ENCODE measurements around the gene FHL2.
"Not testable (repeated sequence)": the region's sequence is repeated elsewhere in the genome, so short reads cannot be mapped to it uniquely, and the experiment has no call there.

Gene FHL2, protein sequence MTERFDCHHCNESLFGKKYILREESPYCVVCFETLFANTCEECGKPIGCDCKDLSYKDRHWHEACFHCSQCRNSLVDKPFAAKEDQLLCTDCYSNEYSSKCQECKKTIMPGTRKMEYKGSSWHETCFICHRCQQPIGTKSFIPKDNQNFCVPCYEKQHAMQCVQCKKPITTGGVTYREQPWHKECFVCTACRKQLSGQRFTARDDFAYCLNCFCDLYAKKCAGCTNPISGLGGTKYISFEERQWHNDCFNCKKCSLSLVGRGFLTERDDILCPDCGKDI

GRCh38 chr2:105398336-105399206 is at the start of gene FHL2:
FHL2 (minus strand) TSS chr2:105399051; CDS start chr2:105386516, 12,535 bp downstream.
- peak; percentile 86 for DNase-seq

DNA sequence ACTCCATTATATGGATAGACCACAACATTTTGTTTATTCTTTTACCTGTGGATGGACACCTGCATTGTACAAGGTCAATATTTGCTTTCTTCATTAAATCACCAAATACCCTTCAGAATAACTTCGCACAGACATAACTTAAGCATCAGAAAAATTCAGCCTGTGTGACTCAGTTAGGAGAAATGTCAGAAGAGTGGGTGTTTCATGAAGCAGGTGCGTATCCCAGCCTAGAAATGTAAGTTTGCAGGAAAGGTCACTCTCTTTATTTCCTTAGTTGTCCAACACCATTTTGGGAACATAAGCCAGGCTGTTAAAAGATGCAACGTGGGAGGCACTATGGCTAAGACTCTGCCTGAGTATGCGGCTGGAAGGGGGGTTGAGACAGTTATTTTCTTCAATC is 48.6 kb upstream of the FHL2 start:
- no peak for DNase-seq

- no peak for DNase-seq
Observed at GRCh38 chr2:105446501-105446900, 47.6 kb upstream of the FHL2 start.

- no peak for DNase-seq
Observed at GRCh38 chr2:105445976-105446375, 47.1 kb upstream of the FHL2 start.

DNA sequence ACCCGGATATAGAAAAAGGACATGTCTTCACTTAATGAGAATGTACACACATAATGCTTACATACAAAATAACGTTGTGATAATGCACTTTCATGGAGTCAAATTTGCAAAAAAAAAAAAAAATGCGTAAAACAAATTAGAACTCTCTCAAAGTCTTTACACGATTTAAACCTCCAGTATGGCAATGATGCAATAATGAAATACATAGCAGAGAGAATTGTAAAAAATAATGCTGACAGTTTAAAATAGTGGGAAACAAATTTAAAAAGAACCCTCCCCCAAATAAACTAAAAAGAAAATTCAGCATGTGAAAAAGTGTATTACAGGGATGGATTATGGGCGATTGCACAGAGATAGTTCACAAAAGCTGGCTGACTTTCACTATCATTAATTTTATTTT is 46.6 kb upstream of the FHL2 start:
- DNase-seq = no peak

- no peak for DNase-seq
Observed at GRCh38 chr2:105443617-105444598, 45.1 kb upstream of the FHL2 start.

- DNase-seq = no peak
Observed at GRCh38 chr2:105442721-105443120, 43.9 kb upstream of the FHL2 start.

GRCh38 chr2:105442056-105442455 is 43.2 kb upstream of the FHL2 start:
- no peak for DNase-seq

DNA sequence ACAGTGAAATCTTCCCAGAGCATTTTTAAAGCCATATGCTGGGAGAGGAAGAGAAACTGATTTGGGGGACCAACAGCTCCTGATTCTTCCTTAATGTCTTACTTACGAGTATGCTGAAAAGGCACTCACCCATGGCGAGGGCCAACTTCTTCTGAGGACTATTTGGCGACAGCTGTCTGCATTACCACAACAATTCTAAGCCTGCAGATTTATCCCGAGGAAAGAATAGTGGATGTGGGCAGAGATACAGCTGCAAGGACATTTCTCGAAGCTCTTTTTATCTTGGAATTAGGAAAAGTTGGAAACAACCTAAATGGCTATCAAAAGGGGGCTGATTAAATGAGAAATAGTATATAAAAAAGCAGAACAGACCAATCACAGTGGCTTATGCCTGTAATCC is 40.3 kb upstream of the FHL2 start:
- DNase-seq = no peak

GRCh38 chr2:105438104-105438929 is 39.5 kb upstream of the FHL2 start:
- DNase-seq = no peak

DNA sequence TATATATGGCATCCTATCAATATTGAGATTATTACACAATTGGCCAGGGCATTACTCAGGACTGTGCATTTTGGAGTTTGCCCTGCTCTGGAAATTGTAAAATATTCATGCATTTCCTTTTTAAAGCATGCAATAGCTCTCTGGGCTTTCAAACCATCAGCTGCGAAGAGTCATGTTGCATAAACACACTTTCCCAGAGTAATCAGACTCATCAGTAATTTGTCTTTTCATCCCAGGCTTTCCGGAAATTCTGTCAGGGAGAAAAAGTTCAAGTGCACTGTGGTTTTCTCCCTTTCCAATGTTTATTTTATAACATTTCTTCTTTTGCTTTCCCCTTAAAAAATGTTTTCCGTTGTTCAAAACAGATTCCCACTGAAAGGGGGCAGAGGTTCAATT is 38.9 kb upstream of the FHL2 start:
- no peak for DNase-seq

DNA sequence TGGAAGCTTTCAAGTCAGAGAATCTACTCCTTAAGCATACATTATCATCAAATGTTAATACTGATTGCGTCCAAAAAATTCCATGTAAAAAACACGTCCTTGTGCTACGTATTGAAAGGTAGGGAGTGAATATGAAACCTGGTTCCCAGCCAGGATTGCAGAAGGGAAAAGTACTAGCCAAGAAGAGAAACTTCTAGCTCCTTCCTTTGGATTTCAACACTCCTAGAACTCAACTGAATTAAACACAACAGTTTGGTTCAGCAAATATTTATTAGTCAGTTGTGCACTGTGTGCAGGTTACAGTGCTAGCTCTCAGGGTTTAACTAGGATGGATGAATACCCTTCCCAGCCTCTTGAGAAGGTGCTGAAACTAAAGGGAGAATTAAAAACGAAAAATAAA is 33.9 kb upstream of the FHL2 start:
- DNase-seq = no peak

DNA sequence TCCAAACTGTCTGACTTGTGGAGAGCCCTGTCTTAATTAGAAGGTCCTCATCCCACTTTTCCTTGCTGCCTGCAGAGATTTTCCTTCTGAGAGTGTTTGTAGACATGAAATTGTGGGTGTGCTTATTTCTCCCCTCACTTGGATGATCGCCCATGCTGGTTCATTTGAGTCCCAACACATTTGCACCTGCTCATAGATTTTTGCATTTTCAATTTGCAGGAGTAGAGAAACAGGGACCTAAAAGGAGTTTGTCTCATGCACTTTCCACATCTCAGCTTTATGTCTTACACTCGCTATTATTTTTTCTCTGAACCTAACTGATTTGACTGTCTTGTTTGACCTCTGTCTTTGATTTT is 33.2 kb upstream of the FHL2 start:
- no peak for DNase-seq

DNA sequence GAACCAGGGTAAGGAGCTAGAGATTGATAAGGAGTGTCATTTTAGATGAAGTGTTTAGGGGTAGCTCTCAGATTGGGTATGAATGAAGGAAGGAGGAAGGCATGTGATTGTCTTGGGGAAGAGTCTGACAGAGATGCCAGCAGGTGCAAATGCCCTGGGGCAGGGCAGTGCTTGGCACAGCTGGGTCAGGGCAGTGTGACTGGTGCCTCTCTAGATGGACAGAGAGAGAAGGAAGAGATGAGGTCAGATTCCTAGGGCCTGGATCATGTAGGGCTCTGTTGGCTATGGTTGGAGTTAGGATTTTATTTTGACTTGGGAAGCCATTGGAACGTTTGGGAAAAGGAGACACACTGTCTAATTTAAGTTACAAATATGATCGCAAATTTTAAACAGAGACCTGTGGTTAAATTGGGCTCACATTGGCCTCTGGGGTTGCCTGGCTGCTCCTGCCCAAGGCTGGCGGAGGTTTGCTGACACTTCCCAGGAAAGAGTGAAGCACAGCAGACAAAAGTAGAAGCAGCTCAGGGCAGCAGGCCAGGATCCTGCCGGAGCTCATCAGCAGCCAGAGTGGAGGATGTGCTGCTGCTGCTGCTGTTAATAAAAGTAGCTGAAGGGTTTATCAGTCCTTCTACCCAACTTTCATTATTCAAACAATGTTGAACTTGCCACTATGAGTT is 32.7 kb upstream of the FHL2 start:
- DNase-seq = no peak

DNA sequence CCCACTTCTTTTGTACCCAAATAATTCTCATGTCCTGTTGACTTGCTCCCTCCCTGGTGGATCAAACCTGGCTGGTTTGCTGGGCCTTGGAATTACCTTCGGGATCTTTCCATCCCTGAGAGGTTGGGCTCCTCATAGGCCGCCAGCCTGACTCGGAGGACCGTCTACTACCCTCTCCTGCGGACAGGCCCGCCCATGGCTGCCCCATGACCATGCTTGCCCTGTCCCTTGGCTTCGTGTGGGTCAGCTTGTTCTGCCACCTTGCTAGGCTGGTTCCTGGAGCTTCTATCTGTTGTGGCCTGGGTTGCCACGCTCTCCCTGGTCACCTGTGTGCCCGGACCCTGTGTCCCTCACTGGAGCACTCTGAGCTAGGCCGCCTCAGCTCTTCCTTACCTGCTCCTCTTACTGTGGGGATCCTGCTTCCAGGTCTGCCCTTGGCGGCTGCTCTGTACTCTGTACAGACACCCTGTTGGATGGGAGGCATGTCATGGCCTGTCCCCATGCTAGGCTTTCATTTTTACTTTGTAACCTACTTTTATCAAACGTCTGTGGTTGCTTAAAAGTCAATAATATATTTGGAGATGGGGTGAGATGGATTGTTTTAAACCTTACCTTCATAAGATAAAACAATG is 29.7 kb upstream of the FHL2 start:
- DNase-seq = no peak

GRCh38 chr2:105427485-105427884 is 28.6 kb upstream of the FHL2 start:
- no peak for DNase-seq

- DNase-seq = no peak
Observed at GRCh38 chr2:105426626-105427292, 27.9 kb upstream of the FHL2 start.

DNA sequence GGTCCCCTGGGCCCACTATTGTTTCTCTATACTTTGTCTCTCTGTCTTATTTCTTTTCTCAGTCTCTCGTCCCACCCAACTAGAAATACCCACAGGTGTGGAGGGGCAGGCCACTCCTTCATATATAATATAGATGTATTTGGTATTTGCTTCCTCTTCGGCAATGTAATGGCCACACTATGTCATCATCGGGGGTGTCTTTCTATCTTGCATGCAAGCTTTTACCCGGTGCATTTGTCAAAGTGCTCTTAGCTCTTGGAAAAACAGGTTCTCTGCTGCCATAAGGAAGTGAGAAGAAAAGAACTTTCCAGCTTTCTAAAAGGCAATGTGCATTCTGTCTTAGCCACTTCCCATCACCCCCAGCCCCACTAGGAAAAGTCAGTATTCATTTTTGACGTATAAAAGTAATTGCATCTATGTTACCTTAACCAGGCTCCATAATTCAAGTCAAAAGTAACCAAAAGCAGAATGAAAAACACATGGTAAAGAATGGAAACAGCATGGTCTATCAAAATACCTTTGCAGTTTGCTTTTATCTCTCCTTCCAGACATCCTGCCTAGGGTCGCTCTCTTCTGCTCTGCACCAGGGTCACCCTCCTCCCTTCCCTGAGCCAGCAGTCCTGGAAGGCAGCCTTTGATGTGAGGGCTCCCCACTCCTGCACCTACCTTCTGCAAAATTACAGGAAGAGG is 27.2 kb upstream of the FHL2 start:
- no peak for DNase-seq

GRCh38 chr2:105424836-105425235 is 26.0 kb upstream of the FHL2 start:
- not testable (repeated sequence) for DNase-seq

GRCh38 chr2:105422801-105423200 is 23.9 kb upstream of the FHL2 start:
- no peak for DNase-seq

Measured in activated CD8-positive, alpha-beta memory T cell treated with anti-CD3 and anti-CD28 coated beads, Interleukin-2, amount 50 U/mL, for 48 hours (primary cell).